K562 treated with DMSO at 1 percent for 4 hours (cell line): ENCODE results near the gene KMT5C. TPM values are rescaled to one million over a fixed set of nuclear protein-coding genes. Genes with fewer than 3 reads are reported as not detected.

Source experiments
- total RNA-seq: library from RNA; unstranded; fragments of 300-600 nt; gene quantifications from 2 replicates; pipeline ENCODE4 v1.2.3, GENCODE V29; 2022; ENCODE audit not compliant: insufficient read depth

KMT5C gene
- total RNA-seq, result 36.4 and 43.8 TPM in 2 replicates

GRCh38 chr19:55339105-55339888 is at the start of gene KMT5C:
TSS of gene KMT5C (plus strand) at chr19:55339876. CDS start at chr19:55341937, 2,061 bp downstream.

GRCh38 chr19:55325172-55325571 is 14.5 kb upstream of the KMT5C start, which contains the start of gene TMEM150B:
TSS of gene TMEM150B (minus strand) at chr19:55325341. CDS start at chr19:55321036, 4,305 bp downstream.

GRCh38 chr19:55354698-55355212 is 15.1 kb downstream of the KMT5C start, which contains the start of gene COX6B2:
TSS of gene COX6B2 (minus strand) at chr19:55354719. CDS start at chr19:55354521, 198 bp downstream.

GRCh38 chr19:55362990-55363716 is 23.5 kb downstream of the KMT5C start, which contains the start of gene GARIN5B:
TSS of gene GARIN5B (minus strand) at chr19:55363260. CDS start at chr19:55363066, 194 bp downstream.

GRCh38 chr19:55370305-55370988 is 30.8 kb downstream of the KMT5C start, which contains the start of gene IL11:
TSS of gene IL11 (minus strand) at chr19:55370463. CDS start at chr19:55370310, 153 bp downstream.

GRCh38 chr19:55376241-55376933 is 36.7 kb downstream of the KMT5C start, which contains the start of gene TMEM190:
TSS of gene TMEM190 (plus strand) at chr19:55376826. CDS start at chr19:55376854, 28 bp downstream.

GRCh38 chr19:55384131-55384919 is 44.6 kb downstream of the KMT5C start, which contains the start of gene TMEM238:
TSS of gene TMEM238 (minus strand) at chr19:55384292. CDS start at chr19:55384259, 33 bp downstream.

GRCh38 chr19:55385724-55386492 is 46.2 kb downstream of the KMT5C start, which contains the start of gene RPL28:
TSS of gene RPL28 (plus strand) at chr19:55385932. CDS start at chr19:55386358, 426 bp downstream.

Other genes with a start within 250 kb of the KMT5C start
- gene PPP1R12C, start 222.2 kb upstream of the KMT5C start, total RNA-seq, result 85.4 and 89.7 TPM in 2 replicates
- 408 and 534 TPM in 2 replicates for gene TNNT1, start 190.7 kb upstream of the KMT5C start, total RNA-seq
- 74.4 and 78.1 TPM in 2 replicates for gene TNNI3, start 182.1 kb upstream of the KMT5C start, total RNA-seq
- gene DNAAF3, start 173.3 kb upstream of the KMT5C start, total RNA-seq, result 9.7 and 13.7 TPM in 2 replicates
- gene SYT5, start 159.6 kb upstream of the KMT5C start, total RNA-seq, result 9.5 and 14.2 TPM in 2 replicates
- gene PTPRH, start 130.4 kb upstream of the KMT5C start, total RNA-seq, result 26.3 and 28.5 TPM in 2 replicates
- gene TMEM86B, start 111.1 kb upstream of the KMT5C start, total RNA-seq, result 11.8 and 17.7 TPM in 2 replicates
- 73.9 and 88.4 TPM in 2 replicates for gene PPP6R1, start 80.9 kb upstream of the KMT5C start, total RNA-seq
- 76.5 and 95.1 TPM in 2 replicates for gene HSPBP1, start 59.8 kb upstream of the KMT5C start, total RNA-seq
- 7.6 and 8.4 TPM in 2 replicates for gene BRSK1, start 55.9 kb upstream of the KMT5C start, total RNA-seq
- 2.3 and 6.6 TPM in 2 replicates for gene TMEM150B, start 14.5 kb upstream of the KMT5C start, total RNA-seq
- 0.33 TPM in 1 of 2 replicates, not detected in the other for gene COX6B2, start 14.8 kb downstream of the KMT5C start, total RNA-seq
- gene GARIN5B, start 23.4 kb downstream of the KMT5C start, total RNA-seq, result not detected in 2 replicates
- gene IL11, start 30.6 kb downstream of the KMT5C start, total RNA-seq, result not detected in 2 replicates
- not detected in 2 replicates for gene TMEM190, start 37.0 kb downstream of the KMT5C start, total RNA-seq
- 6.7 and 8.7 TPM in 2 replicates for gene TMEM238, start 44.4 kb downstream of the KMT5C start, total RNA-seq
- gene RPL28, start 46.1 kb downstream of the KMT5C start, total RNA-seq, result 3,550 and 3,674 TPM in 2 replicates
- 377 and 436 TPM in 2 replicates for gene UBE2S, start 67.9 kb downstream of the KMT5C start, total RNA-seq
- gene SHISA7, start 103.4 kb downstream of the KMT5C start, total RNA-seq, result not detected in 2 replicates
- gene ISOC2, start 121.8 kb downstream of the KMT5C start, total RNA-seq, result 94.9 and 118 TPM in 2 replicates
- not detected in 2 replicates for gene C19orf85, start 124.9 kb downstream of the KMT5C start, total RNA-seq
- gene ZNF628, start 136.7 kb downstream of the KMT5C start, total RNA-seq, result 10.4 and 18.8 TPM in 2 replicates
- gene NAT14, start 145.3 kb downstream of the KMT5C start, total RNA-seq, result 37.1 and 38.8 TPM in 2 replicates
- 0.25 TPM in 1 of 2 replicates, not detected in the other for gene SSC5D, start 148.6 kb downstream of the KMT5C start, total RNA-seq
- gene SBK2, start 197.3 kb downstream of the KMT5C start, total RNA-seq, result not detected in 2 replicates
- gene SBK3, start 205.7 kb downstream of the KMT5C start, total RNA-seq, result not detected in 2 replicates
- gene ZNF579, start 241.0 kb downstream of the KMT5C start, total RNA-seq, result 12.2 and 14.3 TPM in 2 replicates